ENCODE data around the gene ZNF536. TPM values are rescaled to one million over a fixed set of nuclear protein-coding genes. Genes with fewer than 3 reads are reported as not detected.

Gene ZNF536
- total RNA-seq, 1 experiment from 2014 or later = not detected

DNA sequence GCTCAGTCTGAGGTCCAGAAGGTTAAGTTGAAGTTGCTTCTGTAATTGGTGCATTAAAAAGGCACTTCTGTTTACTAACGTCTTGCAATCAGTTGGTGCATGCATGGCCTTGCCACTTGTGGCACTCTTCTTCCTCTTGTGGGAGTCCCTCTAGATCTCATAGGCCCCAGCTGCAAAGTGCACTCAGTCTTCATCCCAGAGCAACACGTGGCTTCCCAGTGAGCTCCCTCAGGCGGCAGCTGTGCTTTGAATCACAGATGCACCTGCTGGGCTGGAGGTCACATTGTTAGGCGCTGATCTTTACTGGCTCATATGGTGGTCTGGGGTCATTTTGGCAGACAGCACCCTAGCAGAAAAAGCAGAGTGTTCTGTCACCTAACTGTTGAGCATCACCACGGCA, 215.7 kb downstream of the ZNF536 start:
- TF ChIP-seq EZH2 (IDR thresholded peaks at IDR 0.05; ENCODE audit: low read length, unreplicated experiment) (no peak), EZH2phosphoT487 (IDR thresholded peaks at IDR 0.05; ENCODE audit: borderline replicate concordance, low read length) (no peak)
- TF ChIP-seq, protein P1, sequence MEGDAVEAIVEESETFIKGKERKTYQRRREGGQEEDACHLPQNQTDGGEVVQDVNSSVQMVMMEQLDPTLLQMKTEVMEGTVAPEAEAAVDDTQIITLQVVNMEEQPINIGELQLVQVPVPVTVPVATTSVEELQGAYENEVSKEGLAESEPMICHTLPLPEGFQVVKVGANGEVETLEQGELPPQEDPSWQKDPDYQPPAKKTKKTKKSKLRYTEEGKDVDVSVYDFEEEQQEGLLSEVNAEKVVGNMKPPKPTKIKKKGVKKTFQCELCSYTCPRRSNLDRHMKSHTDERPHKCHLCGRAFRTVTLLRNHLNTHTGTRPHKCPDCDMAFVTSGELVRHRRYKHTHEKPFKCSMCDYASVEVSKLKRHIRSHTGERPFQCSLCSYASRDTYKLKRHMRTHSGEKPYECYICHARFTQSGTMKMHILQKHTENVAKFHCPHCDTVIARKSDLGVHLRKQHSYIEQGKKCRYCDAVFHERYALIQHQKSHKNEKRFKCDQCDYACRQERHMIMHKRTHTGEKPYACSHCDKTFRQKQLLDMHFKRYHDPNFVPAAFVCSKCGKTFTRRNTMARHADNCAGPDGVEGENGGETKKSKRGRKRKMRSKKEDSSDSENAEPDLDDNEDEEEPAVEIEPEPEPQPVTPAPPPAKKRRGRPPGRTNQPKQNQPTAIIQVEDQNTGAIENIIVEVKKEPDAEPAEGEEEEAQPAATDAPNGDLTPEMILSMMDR (conservative IDR thresholded peaks at IDR 0.05; ENCODE audit: low read depth, low read length) = no peak
- Histone ChIP-seq H3K4me2 (ENCODE audit: low read length) (no peak overlapping the region), H3K9ac (ENCODE audit: low read length) (no peak overlapping the region), H3K4me3 (ENCODE audit: low read length) (no peak overlapping the region), H3K79me2 (ENCODE audit: low read length) (no peaks in the 10 kb centered on the region), H3K9me3 (ENCODE audit: low read length) (no peaks in the 10 kb centered on the region), H2AFZ (ENCODE audit: low read length) (no peak overlapping the region), H3K27me3 (ENCODE audit: low read length) (no peaks in the 10 kb centered on the region), H3K9me2 (replicated peaks; ENCODE audit: low read length) (no peaks in the 10 kb centered on the region), H3K27ac (ENCODE audit: low read length) (no peak overlapping the region), H3K4me1 (ENCODE audit: insufficient read depth, low read length) (no peaks in the 10 kb centered on the region), H3K36me3 (ENCODE audit: low read depth, low read length) (no peaks in the 10 kb centered on the region), H4K20me1 (ENCODE audit: low read length) (no peaks in the 10 kb centered on the region), H3F3A (ENCODE audit: low read length, unreplicated experiment) (no peaks in the 10 kb centered on the region)
- CTCF ChIA-PET = no interaction called here
- no peak for ATAC-seq
- no peak for DNase-seq
- POLR2A ChIA-PET (ENCODE audit: unreplicated experiment) = no interaction called here
- BruUV-seq (replicated peaks) = no TSS peak
- intact Hi-C loops (cut with micrococcal nuclease) = no loop called here

DNA sequence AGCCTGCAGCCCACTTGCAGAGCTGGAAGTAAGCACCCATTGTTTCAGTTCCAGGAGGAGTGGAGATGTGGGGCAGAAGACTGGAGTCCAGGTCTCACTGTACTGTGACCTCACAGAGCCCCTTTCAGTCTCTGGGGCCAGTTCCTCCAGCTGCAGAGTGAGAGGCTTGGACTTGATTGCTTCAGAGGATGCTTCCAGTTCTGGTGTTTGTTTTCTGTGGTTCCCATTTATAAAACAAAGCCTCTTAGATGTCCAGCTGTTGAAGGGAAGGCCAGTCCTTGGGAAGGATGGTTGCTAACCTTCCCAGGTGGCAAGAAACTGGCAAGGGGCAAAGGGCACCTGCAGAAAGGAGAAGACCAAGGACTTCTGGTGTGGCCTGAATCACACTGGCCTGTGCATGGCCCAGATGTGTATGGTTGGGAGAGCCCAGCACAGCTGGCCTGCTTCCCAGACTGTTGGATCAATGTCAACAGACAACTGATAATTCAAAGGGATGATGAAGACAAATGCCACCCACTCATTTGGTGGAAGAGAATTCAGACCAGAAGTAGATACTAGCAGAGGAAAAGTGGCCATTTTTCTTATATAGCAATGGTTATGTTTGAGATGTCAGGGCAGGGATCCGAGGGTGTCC, 218.5 kb downstream of the ZNF536 start:
- ChIA-PET CTCF (no interaction called here), POLR2A (ENCODE audit: unreplicated experiment) (no interaction called here)

DNA sequence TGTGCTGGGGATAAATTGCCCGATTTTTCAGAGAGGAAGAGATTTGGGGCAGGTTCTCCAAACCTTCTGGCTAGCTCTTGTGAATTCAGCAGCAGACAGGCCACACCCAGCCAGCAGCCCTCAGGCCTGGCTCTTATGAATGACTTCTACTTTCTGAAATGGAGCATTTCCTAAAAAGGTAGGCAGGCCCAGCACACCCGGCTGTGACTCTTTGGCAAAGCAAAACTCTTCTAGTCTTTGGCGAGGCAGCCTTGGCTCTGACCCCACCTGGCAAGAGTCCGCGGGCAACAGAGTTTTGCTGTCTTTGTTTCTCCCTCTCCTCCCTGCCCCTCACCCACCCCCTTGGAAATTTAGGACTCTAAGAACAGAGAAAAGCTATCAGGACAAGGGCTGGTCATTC, 221.2 kb downstream of the ZNF536 start:
- Histone ChIP-seq H3K9me2 (replicated peaks; ENCODE audit: low read length) (no peaks in the 10 kb centered on the region), H3K9me3 (ENCODE audit: low read length) (no peaks in the 10 kb centered on the region), H3K4me2 (ENCODE audit: low read length) (no peak overlapping the region), H3K36me3 (ENCODE audit: low read depth, low read length) (no peaks in the 10 kb centered on the region), H3K9ac (ENCODE audit: low read length) (no peak overlapping the region), H2AFZ (ENCODE audit: low read length) (no peak overlapping the region), H3K4me1 (ENCODE audit: insufficient read depth, low read length) (no peaks in the 10 kb centered on the region), H4K20me1 (ENCODE audit: low read length) (no peaks in the 10 kb centered on the region), H3K4me3 (ENCODE audit: low read length) (no peak overlapping the region), H3K79me2 (ENCODE audit: low read length) (no peaks in the 10 kb centered on the region), H3K27ac (ENCODE audit: low read length) (no peak overlapping the region), H3F3A (ENCODE audit: low read length, unreplicated experiment) (no peaks in the 10 kb centered on the region), H3K27me3 (ENCODE audit: low read length) (no peaks in the 10 kb centered on the region)
- ChIA-PET CTCF (no interaction called here), POLR2A (ENCODE audit: unreplicated experiment) (no interaction called here)
- BruUV-seq (replicated peaks) = no TSS peak
- ATAC-seq (no peak), DNase-seq (no peak)
- intact Hi-C loops (cut with micrococcal nuclease) = no loop called here
- TF ChIP-seq, protein P1 (conservative IDR thresholded peaks at IDR 0.05; ENCODE audit: low read depth, low read length) = no peak
- TF ChIP-seq EZH2 (IDR thresholded peaks at IDR 0.05; ENCODE audit: low read length, unreplicated experiment) (no peak), EZH2phosphoT487 (IDR thresholded peaks at IDR 0.05; ENCODE audit: borderline replicate concordance, low read length) (no peak)

More for the DNA sequence above, 218.5 kb downstream of the ZNF536 start:
- Histone ChIP-seq H3K79me2 (ENCODE audit: low read length) (no peaks in the 10 kb centered on the region), H2AFZ (ENCODE audit: low read length) (no peak overlapping the region), H3K9me3 (ENCODE audit: low read length) (no peaks in the 10 kb centered on the region), H3F3A (ENCODE audit: low read length, unreplicated experiment) (no peaks in the 10 kb centered on the region), H3K27me3 (ENCODE audit: low read length) (no peaks in the 10 kb centered on the region), H3K36me3 (ENCODE audit: low read depth, low read length) (no peaks in the 10 kb centered on the region), H3K4me3 (ENCODE audit: low read length) (no peak overlapping the region), H4K20me1 (ENCODE audit: low read length) (no peaks in the 10 kb centered on the region), H3K4me2 (ENCODE audit: low read length) (no peak overlapping the region), H3K9ac (ENCODE audit: low read length) (no peak overlapping the region), H3K9me2 (replicated peaks; ENCODE audit: low read length) (no peaks in the 10 kb centered on the region), H3K4me1 (ENCODE audit: insufficient read depth, low read length) (no peaks in the 10 kb centered on the region), H3K27ac (ENCODE audit: low read length) (no peak overlapping the region)
- BruUV-seq (replicated peaks) = no TSS peak
- TF ChIP-seq, protein P1 (conservative IDR thresholded peaks at IDR 0.05; ENCODE audit: low read depth, low read length) = no peak
- no peak for TF ChIP-seq EZH2phosphoT487 (IDR thresholded peaks at IDR 0.05; ENCODE audit: borderline replicate concordance, low read length)
- TF ChIP-seq EZH2 (IDR thresholded peaks at IDR 0.05; ENCODE audit: low read length, unreplicated experiment) = no peak
- intact Hi-C loops (cut with micrococcal nuclease) = no loop called here
- no peak for DNase-seq
- no peak for ATAC-seq
